HepG2 (cell line): ENCODE results near the gene AAMP. TPM values are rescaled to one million over a fixed set of nuclear protein-coding genes. Genes with fewer than 3 reads are reported as not detected.
A peak's percentile ranks its signal among the peaks of the same experiment; 100 is the strongest.

Experiments used
- BATF2 ChIP-seq: sonication (generic); formaldehyde crosslinking; IDR thresholded peaks from 2 replicates; pipeline ENCODE4 v1.8.0; 2022; ENCODE audit warnings: mild to moderate bottlenecking, missing genetic modification reagents, moderate library complexity
- HCFC1 ChIP-seq: fragments of 150-350 bp; IDR thresholded peaks from 2 replicates; pipeline ENCODE4 v1.6.1; 2014; ENCODE audit warnings: low read depth, low read length
- HIC2 ChIP-seq: sonication (generic); formaldehyde crosslinking; IDR thresholded peaks from 2 replicates; pipeline ENCODE4 v1.9.0; 2022; ENCODE audit warnings: low read depth, missing genetic modification reagents
- MAFF ChIP-seq: IDR thresholded peaks from 2 replicates; pipeline ENCODE4 v1.6.1; 2011; ENCODE audit warnings: low read depth, low read length, improper control_type of control experiment
- MAX ChIP-seq: IDR thresholded peaks from 2 replicates; pipeline ENCODE4 v1.6.1; 2012; ENCODE audit warnings: inconsistent platforms
- MIXL1 ChIP-seq: IDR thresholded peaks from 2 replicates; pipeline ENCODE4 v1.6.1; 2016
- MTA1 ChIP-seq: sonication (generic); formaldehyde crosslinking; IDR thresholded peaks from 2 replicates; pipeline ENCODE4 v1.4.0; 2020; ENCODE audit warnings: missing genetic modification reagents, mild to moderate bottlenecking, borderline replicate concordance
- MXI1 ChIP-seq: IDR thresholded peaks from 3 replicates; pipeline ENCODE4 v1.6.1; 2012; ENCODE audit warnings: low read depth, low read length, inconsistent platforms, borderline replicate concordance
- POGZ ChIP-seq: sonication (generic); formaldehyde crosslinking; IDR thresholded peaks from 2 replicates; pipeline ENCODE4 v1.4.0; 2020; ENCODE audit warnings: mild to moderate bottlenecking, missing genetic modification reagents
- POLR2AphosphoS5 ChIP-seq: IDR thresholded peaks from 2 replicates; pipeline ENCODE4 v1.6.1; 2012; ENCODE audit warnings: low read depth, low read length
- RFX3 ChIP-seq: IDR thresholded peaks from 2 replicates; pipeline ENCODE4 v1.6.1; 2016; ENCODE audit warnings: missing biosample characterization, missing genetic modification reagents
- TCF12 ChIP-seq, 2 experiments: fragments of 450-650 bp in 1 of 2; sonication (generic) in 1 of 2; formaldehyde crosslinking in 1 of 2; IDR thresholded peaks; 2 replicates each; pipeline versions ENCODE4 v1.6.1 to v1.8.0; 2017 to 2022; ENCODE audit warnings: antibody characterized with exemption in 1 of 2, mild to moderate bottlenecking in 1 of 2, missing genetic modification reagents in 1 of 2, moderate library complexity in 1 of 2
- U2AF1 ChIP-seq: fragments of 200-400 bp; formaldehyde crosslinking; optimal IDR thresholded peaks from 2 replicates; pipeline ENCODE3; 2017; ENCODE audit warnings: mild to moderate bottlenecking, low read depth, low read length
- ZBTB37 ChIP-seq: sonication (generic); formaldehyde crosslinking; IDR thresholded peaks from 2 replicates; pipeline ENCODE4 v1.4.0; 2020; ENCODE audit warnings: mild to moderate bottlenecking, missing genetic modification reagents
- ZBTB38 ChIP-seq: sonication (generic); formaldehyde crosslinking; IDR thresholded peaks from 2 replicates; pipeline ENCODE4 v1.5.1; 2020; ENCODE audit warnings: mild to moderate bottlenecking, missing genetic modification reagents
- ZKSCAN5 ChIP-seq: sonication (generic); formaldehyde crosslinking; IDR thresholded peaks from 2 replicates; pipeline ENCODE4 v1.5.1; 2020; ENCODE audit warnings: mild to moderate bottlenecking, missing genetic modification reagents
- ZNF260 ChIP-seq: sonication (generic); formaldehyde crosslinking; IDR thresholded peaks from 2 replicates; pipeline ENCODE4 v1.4.0; 2020; ENCODE audit warnings: missing genetic modification reagents, low read depth, mild to moderate bottlenecking, borderline replicate concordance
- ZNF543 ChIP-seq: sonication (generic); formaldehyde crosslinking; IDR thresholded peaks from 2 replicates; pipeline ENCODE4 v1.4.0; 2020; ENCODE audit warnings: mild to moderate bottlenecking, missing genetic modification reagents
- ZNF558 ChIP-seq: sonication (generic); formaldehyde crosslinking; IDR thresholded peaks from 2 replicates; pipeline ENCODE4 v1.9.0; 2022; ENCODE audit warnings: mild to moderate bottlenecking, missing genetic modification reagents, borderline replicate concordance
- ZNF672 ChIP-seq: sonication (generic); formaldehyde crosslinking; IDR thresholded peaks from 2 replicates; pipeline ENCODE4 v1.8.1; 2022; ENCODE audit warnings: missing genetic modification reagents
- ZNF713 ChIP-seq: sonication (generic); formaldehyde crosslinking; IDR thresholded peaks from 2 replicates; pipeline ENCODE4 v1.4.0; 2020; ENCODE audit warnings: mild to moderate bottlenecking, missing genetic modification reagents
- ZNF780A ChIP-seq: sonication (generic); formaldehyde crosslinking; IDR thresholded peaks from 2 replicates; pipeline ENCODE4 v1.8.0; 2022; ENCODE audit warnings: mild to moderate bottlenecking, missing genetic modification reagents, moderate library complexity
- ZNF839 ChIP-seq: sonication (generic); formaldehyde crosslinking; IDR thresholded peaks from 2 replicates; pipeline ENCODE4 v1.4.0; 2020; ENCODE audit warnings: missing genetic modification reagents, mild to moderate bottlenecking, borderline replicate concordance
- polyA plus RNA-seq, 8 experiments: library from polyadenylated mRNA; depleted of rRNA in 3 of 8; stranded (reverse) in 7 of 8; unstranded in 1 of 8; fragments of >200 nt; fragmentation: Illumina TruSeq in 4 of 8; extraction: Trizol in 4 of 8; gene quantifications; 2 replicates each; pipeline versions ENCODE4 v1.2.1 to v1.2.3, GENCODE V29; 2011 to 2016; ENCODE audit warnings: low read depth in 4 of 8, missing spikeins in 1 of 8, mixed read lengths in 1 of 8; ENCODE audit not compliant: insufficient read depth in 1 of 8
- total RNA-seq, 5 experiments: library from RNA; depleted of rRNA; stranded (reverse); fragments of >200 nt; fragmentation: Illumina TruSeq; extraction: Trizol; gene quantifications; 2 replicates each; pipeline ENCODE4 v1.2.3, GENCODE V29; 2016; ENCODE audit warnings: low read depth in 1 of 5

The AAMP gene
- total and polyA plus RNA-seq, 2 of the 13 experiments (the other 11 are each of a cell fraction or from before 2014, with no cell fraction given), result 110 to 186 TPM

- TF ChIP-seq HIC2 (CRISPR knock-in tag) (0 out of 2 replicates have a peak, but pooled peaks have one; percentile 25), BATF2 (CRISPR knock-in tag) (no peak), ZNF780A (CRISPR knock-in tag) (no peak), ZKSCAN5 (CRISPR knock-in tag) (no peak), MAFF (peak; percentile 55; the same call in 1 of the 2 replicates), ZBTB37 (CRISPR knock-in tag) (no peak), MTA1 (no peak), MXI1 (no peak), ZNF713 (CRISPR knock-in tag) (no peak), POGZ (CRISPR knock-in tag) (peak; percentile 33; the same call in 1 of the 2 replicates), TCF12 (IDR thresholded peaks at IDR 0.05) (no peak), TCF12 (CRISPR knock-in tag; IDR thresholded peaks at IDR 0.05) (no peak), MIXL1 (no peak), ZNF672 (no peak), ZBTB38 (peak; percentile 75), ZNF558 (no peak), RFX3 (no peak), POLR2AphosphoS5 (no peak), HCFC1 (no peak), U2AF1 (no peak), MAX (peak; percentile 43; the same call in 1 of the 2 replicates), ZNF839 (CRISPR knock-in tag) (no peak), ZNF260 (CRISPR knock-in tag) (no peak), ZNF543 (CRISPR knock-in tag) (no peak)
Measured at GRCh38 chr2:218284106-218284811, 14.3 kb upstream of the AAMP start (continued).
